GM12874 (cell line): ENCODE measurements around the gene CD19.

Experiments used
- CTCF ChIP-seq: IDR thresholded peaks from 2 replicates; pipeline ENCODE4 v1.5.1; 2011; ENCODE audit warnings: low read depth, mild to moderate bottlenecking, control low read depth, low read length, moderate library complexity; ENCODE audit not compliant: insufficient read depth

The CD19 gene

DNA sequence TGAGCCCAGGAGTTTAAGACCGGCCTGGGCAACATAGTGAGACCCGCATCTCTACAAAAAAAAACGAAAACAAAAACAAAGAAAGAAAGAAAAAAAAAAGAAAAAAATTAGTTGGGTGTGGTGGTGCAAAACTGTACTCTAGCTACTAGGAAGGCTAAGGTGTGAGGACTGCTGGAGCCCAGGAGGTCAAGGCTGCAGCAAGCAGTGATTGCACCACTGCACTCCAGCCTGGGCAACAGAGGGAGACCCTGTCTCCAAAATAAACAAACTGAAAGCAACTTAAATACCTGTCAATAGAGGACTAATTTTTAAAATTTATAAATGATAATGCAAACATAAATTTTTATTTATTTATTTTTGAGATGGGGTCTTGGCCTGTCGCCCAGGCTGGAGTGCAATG is 36.2 kb upstream of the CD19 start:
- TF ChIP-seq CTCF, result no peak

- no peak for TF ChIP-seq CTCF
Measured at GRCh38 chr16:28897826-28898225, 33.9 kb upstream of the CD19 start.

DNA sequence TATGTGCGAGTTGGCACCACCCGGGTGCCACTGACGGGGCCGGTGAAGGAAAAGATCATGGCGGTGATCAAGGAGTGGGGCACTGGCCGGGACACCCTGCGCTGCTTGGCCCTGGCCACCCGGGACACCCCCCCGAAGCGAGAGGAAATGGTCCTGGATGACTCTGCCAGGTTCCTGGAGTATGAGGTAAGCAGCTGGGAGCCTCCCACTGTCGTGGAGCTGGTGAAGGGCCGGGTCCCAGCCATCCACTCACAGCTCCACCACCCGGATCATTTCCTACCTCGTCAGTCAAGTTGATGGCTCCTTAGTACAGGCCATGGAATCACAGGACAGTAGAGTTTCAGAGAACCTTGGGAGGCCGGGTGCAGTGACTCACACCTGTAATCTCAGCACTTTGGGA is 33.5 kb upstream of the CD19 start:
- no peak for TF ChIP-seq CTCF

DNA sequence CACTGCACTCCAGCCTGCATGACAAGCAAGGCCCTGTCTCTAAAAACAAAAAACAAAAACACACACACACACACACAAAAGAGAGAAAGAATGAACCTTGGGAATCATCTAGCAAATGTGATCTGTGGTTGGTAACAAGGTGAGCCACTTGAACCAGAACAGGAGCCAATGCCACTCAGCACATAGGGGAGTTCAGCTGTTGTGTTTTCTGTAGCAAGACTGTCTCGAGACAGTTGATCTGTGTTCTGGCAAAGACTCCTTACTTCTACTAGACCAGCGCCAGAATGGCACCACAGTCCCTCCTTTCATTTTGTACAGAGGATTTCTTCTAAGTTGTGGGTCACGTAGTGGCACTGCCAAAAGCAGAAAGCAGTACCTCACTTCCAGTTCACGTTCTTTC is 32.8 kb upstream of the CD19 start:
- no peak for TF ChIP-seq CTCF

DNA sequence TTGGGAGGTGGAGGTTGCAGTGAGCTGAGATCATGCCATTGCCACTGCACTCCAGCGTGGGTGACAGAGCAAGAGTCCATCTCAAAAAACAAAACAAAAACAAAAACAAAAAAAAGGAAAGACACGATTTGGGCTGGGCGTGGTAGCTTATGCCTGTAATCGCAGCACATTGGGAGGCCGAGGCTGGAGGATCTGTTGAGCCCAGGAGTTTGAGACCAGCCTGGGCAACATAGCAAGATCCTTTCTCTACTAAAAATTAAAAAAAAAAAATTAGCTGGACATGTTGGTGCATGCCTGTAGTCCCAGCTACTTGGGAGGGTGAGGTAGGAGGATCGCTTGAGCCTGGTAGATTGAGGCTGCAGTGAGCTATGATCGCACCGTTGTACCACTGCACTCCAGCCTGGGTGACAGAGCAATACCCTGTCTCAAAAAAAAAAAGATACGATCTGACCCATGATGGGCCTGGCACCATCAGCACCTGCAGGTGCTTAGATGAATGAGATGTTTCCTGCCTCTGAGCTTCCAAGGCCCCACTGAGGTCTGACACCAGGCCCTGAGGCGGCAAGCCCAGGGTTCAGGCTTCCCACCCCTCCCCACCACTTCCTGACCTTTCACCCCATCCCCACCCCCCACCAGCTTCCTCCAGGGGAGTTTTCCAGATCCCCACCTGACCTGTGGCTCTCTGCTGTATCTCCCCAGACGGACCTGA is 31.7 kb upstream of the CD19 start:
- TF ChIP-seq CTCF, result no peak

DNA sequence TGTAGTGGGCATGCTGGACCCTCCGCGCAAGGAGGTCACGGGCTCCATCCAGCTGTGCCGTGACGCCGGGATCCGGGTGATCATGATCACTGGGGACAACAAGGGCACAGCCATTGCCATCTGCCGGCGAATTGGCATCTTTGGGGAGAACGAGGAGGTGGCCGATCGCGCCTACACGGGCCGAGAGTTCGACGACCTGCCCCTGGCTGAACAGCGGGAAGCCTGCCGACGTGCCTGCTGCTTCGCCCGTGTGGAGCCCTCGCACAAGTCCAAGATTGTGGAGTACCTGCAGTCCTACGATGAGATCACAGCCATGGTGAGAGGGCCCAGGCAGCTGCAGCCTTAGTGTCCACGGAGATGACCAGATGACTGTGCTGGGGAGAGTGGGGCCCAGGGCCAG is 31.2 kb upstream of the CD19 start:
- TF ChIP-seq CTCF, result no peak

DNA sequence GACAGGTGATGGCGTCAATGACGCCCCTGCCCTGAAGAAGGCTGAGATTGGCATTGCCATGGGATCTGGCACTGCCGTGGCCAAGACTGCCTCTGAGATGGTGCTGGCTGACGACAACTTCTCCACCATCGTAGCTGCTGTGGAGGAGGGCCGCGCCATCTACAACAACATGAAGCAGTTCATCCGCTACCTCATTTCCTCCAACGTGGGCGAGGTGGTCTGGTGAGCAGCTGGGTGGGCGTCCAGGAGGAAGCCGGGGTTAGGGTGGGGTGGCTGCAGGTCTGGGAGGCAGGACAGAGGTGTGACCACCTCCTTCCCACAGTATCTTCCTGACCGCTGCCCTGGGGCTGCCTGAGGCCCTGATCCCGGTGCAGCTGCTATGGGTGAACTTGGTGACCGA is 29.9 kb upstream of the CD19 start:
- no peak for TF ChIP-seq CTCF
